Gastroesophageal sphincter (tissue), 4 donors: ENCODE data around the gene PLEKHN1. TPM values are rescaled to one million over a fixed set of nuclear protein-coding genes. Genes with fewer than 3 reads are reported as not detected.

ENCODE experiments used
- ATAC-seq: fragments of 150-250 bp; one replicate; pipeline ENCODE4 v1.9.1; 2016; ENCODE audit warnings: mild to moderate bottlenecking, moderate library complexity
- H3K27ac ChIP-seq, 4 donors: fragments of 200-600 bp; sonication (generic) in 3 of 4; 1 replicate in 3 of 4; 2 replicates in 1 of 4; pipeline ENCODE4 v1.5.1; 2016 to 2019
- H3K27me3 ChIP-seq: fragments of 200-600 bp; sonication (generic); one replicate; pipeline ENCODE4 v1.5.1; 2019
- H3K36me3 ChIP-seq, 2 donors: fragments of 200-600 bp; sonication (generic); one replicate each; pipeline ENCODE4 v1.5.1; 2019; ENCODE audit warnings: control low read depth in 1 of 2
- H3K4me1 ChIP-seq, 3 donors: fragments of 200-600 bp; sonication (generic); 1 replicate in 2 of 3; 2 replicates in 1 of 3; pipeline ENCODE4 v1.5.1; 2016 to 2019; ENCODE audit warnings: control low read depth in 2 of 3
- H3K4me3 ChIP-seq, 2 donors: fragments of 200-600 bp; sonication (generic); one replicate each; pipeline ENCODE4 v1.5.1; 2019; ENCODE audit warnings: mild to moderate bottlenecking in 1 of 2, moderate library complexity in 1 of 2
- H3K9me3 ChIP-seq, 3 donors: fragments of 200-600 bp; sonication (generic); one replicate each; pipeline ENCODE4 v1.5.1; 2017 to 2019; ENCODE audit warnings: control low read depth in 2 of 3
- CTCF ChIP-seq, 4 experiments: fragments of 200-600 bp in 2 of 4; fragments of 450-650 bp in 2 of 4; sonication (generic) in 1 of 4; IDR thresholded peaks; one replicate each; pipeline ENCODE4 v1.5.1; 2017 to 2019; ENCODE audit warnings: antibody characterized with exemption in 4 of 4, mild to moderate bottlenecking in 2 of 4, moderate library complexity in 2 of 4
- EP300 ChIP-seq: sonication (generic); formaldehyde crosslinking; IDR thresholded peaks from one replicate; pipeline ENCODE4 v1.6.1; 2017; ENCODE audit warnings: antibody characterized with exemption, mild to moderate bottlenecking
- POLR2A ChIP-seq, 2 donors: fragments of 450-650 bp; IDR thresholded peaks; one replicate each; pipeline ENCODE4 v1.6.1; 2017; ENCODE audit warnings: antibody characterized with exemption in 2 of 2, mild to moderate bottlenecking in 2 of 2, moderate library complexity in 1 of 2
- POLR2AphosphoS5 ChIP-seq: sonication (generic); formaldehyde crosslinking; IDR thresholded peaks from one replicate; pipeline ENCODE4 v1.6.1; 2017; ENCODE audit warnings: antibody characterized with exemption
- WGBS, 2 donors: methylation state at CpG; one replicate each; pipeline ENCODE4 v1.1.5; 2018; ENCODE audit warnings: low coverage in 1 of 2; 5-methylcytosine and 5-hydroxymethylcytosine counted together
- total RNA-seq, 4 donors: library from RNA; depleted of rRNA; stranded (reverse); fragments of >200 nt; gene quantifications; one replicate each; pipeline ENCODE4 v1.1.0, GENCODE V29; 2016

Gene PLEKHN1
- total RNA-seq, 4 donors from 2014 or later: 0.62 to 2.3 TPM; not detected in 2

DNA sequence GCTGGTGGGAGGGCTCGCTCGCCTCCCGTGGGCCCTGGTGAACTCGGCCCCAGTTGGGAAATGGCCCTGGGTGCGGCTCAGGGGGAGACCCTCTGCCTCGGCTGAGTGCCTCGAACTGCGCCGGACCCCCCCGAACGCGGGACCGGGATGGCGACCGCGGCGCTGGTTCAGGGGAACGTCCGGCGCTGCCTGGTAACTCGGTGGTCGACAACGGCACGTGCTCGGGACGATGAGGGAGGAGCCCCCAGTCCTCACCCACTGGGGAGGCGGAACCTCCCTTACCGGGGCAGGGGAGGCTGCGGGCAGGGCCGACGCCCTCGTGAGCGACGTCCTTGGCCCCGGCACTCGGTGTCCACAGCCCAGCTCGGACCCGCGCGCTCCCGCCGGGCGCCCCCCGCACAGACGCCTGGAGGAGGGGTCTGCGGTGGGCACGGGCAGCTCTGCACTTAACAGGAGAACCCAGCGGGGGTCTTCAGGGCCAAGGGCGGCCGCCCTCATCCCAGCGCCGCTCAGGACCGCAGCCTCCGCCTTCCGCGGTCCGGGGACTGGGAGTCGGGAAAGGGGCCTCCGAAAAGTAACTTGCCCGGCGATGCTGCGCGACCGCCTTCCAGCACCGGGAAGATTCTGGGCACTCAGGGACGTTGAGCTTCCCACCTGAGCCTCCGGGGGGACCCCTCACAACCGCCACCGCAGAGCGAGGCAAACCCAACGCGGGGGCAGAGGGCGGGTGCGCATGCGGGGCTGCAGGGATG is 31.9 kb downstream of the PLEKHN1 start:
- peaks cover 41% of the 10 kb centered on the region for H3K27me3 ChIP-seq
- peaks cover 0 to 50% (median 11%) of the 10 kb centered on the region in 3 donors for H3K4me1 ChIP-seq
- ATAC-seq: no peak
- H3K36me3 ChIP-seq: no peaks in the 10 kb centered on the region
- no peaks in the 10 kb centered on the region for H3K9me3 ChIP-seq
- peak overlapping the region in 2 of 4 donors; percentile 95 to 99 for H3K27ac ChIP-seq
- H3K4me3 ChIP-seq: peak overlapping the region; percentile 55 to 86
- no CpG with 5 or more reads among the region's 75 CpGs for WGBS, 2 donors
- TF ChIP-seq EP300 (no peak), CTCF (IDR thresholded peaks at IDR 0.05) (no peak), POLR2AphosphoS5 (no peak), POLR2A (IDR thresholded peaks at IDR 0.05) (no peak)

GRCh38 chr1:998745-998994 is 32.4 kb downstream of the PLEKHN1 start:
- Histone ChIP-seq H3K36me3 (peaks cover 0 to 3% of the 10 kb centered on the region in 2 donors), H3K9me3 (no peaks in the 10 kb centered on the region), H3K27me3 (peaks cover 41% of the 10 kb centered on the region), H3K4me3 (peak overlapping the region; percentile 55 to 86), H3K4me1 (peaks cover 0 to 50% (median 11%) of the 10 kb centered on the region in 3 donors), H3K27ac (peak overlapping the region in 3 of 4 donors; percentile 95 to 99 (median 99))
- TF ChIP-seq EP300 (no peak), POLR2A (IDR thresholded peaks at IDR 0.05) (no peak), POLR2AphosphoS5 (no peak), CTCF (IDR thresholded peaks at IDR 0.05) (no peak)
- no peak for ATAC-seq
- no CpG with 5 or more reads among the region's 27 CpGs for WGBS, 2 donors

DNA sequence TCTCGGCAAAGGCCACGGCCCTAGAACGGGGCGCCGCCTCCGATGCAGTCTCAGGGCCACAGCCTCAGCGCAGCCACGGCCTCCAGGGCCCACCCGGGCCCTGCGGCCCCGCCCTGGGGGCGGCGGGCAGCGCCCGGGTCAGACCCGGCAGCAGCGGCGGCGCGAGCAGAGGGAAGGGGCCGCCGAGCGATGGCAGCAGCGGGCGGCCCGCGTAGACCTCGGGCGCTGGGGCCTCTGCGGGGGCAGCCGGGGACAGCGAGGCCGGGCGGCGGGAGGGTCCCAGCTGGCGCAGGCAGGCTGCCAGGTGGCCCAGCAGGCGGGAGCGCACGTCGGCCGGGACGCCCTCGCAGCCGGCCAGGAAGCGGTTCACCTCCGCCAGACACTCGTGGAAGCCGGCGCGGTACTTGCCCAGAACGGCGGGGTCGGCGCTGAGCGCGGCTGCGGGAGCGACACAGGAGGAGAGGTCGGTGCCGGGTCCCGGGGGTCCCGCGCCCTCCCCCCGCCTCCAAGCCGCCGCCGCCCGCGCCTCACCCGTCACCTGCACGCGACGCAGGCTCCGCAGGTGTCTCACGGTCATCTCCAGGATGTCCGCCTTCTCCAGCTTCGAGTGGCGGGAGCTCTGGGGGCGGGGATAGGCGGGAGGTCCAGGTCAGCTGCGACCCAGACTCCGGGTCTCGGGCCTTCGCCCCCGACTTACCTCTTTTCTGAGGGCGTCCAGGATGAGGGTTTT is 32.9 kb downstream of the PLEKHN1 start:
- peak overlapping the region; percentile 37 to 99 (median 97) for H3K27ac ChIP-seq
- TF ChIP-seq POLR2AphosphoS5: no peak
- peaks cover 0 to 50% (median 11%) of the 10 kb centered on the region in 3 donors for H3K4me1 ChIP-seq
- no peak for ATAC-seq
- H3K4me3 ChIP-seq: peak overlapping the region; percentile 55 to 86
- no CpG with 5 or more reads among the region's 86 CpGs for WGBS, 2 donors
- H3K9me3 ChIP-seq: no peaks in the 10 kb centered on the region
- H3K27me3 ChIP-seq: peaks cover 41% of the 10 kb centered on the region
- peaks cover 0 to 3% of the 10 kb centered on the region in 2 donors for H3K36me3 ChIP-seq

- peak; percentile 90 for ATAC-seq
- WGBS, 2 donors: no CpG with 5 or more reads among the region's 95 CpGs
- H3K9me3 ChIP-seq: no peaks in the 10 kb centered on the region
- H3K4me3 ChIP-seq: peak within 1 kb of the TSS; percentile 55 to 86
- peak within 1 kb of the TSS; percentile 91 to 99 (median 97) for H3K27ac ChIP-seq
- peaks cover 0 to 57% (median 12%) of the 10 kb centered on the region in 3 donors for H3K4me1 ChIP-seq
- TF ChIP-seq CTCF (IDR thresholded peaks at IDR 0.05) (peak in 1 of 4 experiments; percentile 18), POLR2AphosphoS5 (peak; percentile 67), EP300 (no peak), POLR2A (IDR thresholded peaks at IDR 0.05) (peak; percentile 83 to 96)
- H3K27me3 ChIP-seq: peaks cover 41% of the 10 kb centered on the region
- H3K36me3 ChIP-seq: peaks cover 0 to 3% of the 10 kb centered on the region in 2 donors
Observed at GRCh38 chr1:999725-1000356, 33.6 kb downstream of the PLEKHN1 start, which contains the start of gene HES4. TSS of gene HES4 (minus strand) at chr1:1000097. CDS start at chr1:999973, 124 bp downstream.

GRCh38 chr1:1000357-1001056 is 34.2 kb downstream of the PLEKHN1 start:
- H3K4me3 ChIP-seq: peak overlapping the region; percentile 55 to 86
- TF ChIP-seq POLR2AphosphoS5: peak; percentile 78
- peak in 1 of 2 donors; percentile 7 for TF ChIP-seq POLR2A (IDR thresholded peaks at IDR 0.05)
- peak; percentile 72 for TF ChIP-seq EP300
- TF ChIP-seq CTCF (IDR thresholded peaks at IDR 0.05): no peak
- peaks cover 0 to 3% of the 10 kb centered on the region in 2 donors for H3K36me3 ChIP-seq
- peak overlapping the region; percentile 91 to 99 (median 97) for H3K27ac ChIP-seq
- ATAC-seq: peak; percentile 66
- peaks cover 0 to 64% (median 19%) of the 10 kb centered on the region in 3 donors for H3K4me1 ChIP-seq
- peaks cover 41% of the 10 kb centered on the region for H3K27me3 ChIP-seq
- H3K9me3 ChIP-seq: no peaks in the 10 kb centered on the region
- WGBS, 2 donors: 0 to 13% methylated on average over 1 to 3 of the region's 75 CpGs
